NCI-H2227 (cell line): ENCODE results near the gene RNF38.
A peak's percentile ranks its signal among the peaks of the same experiment; 100 is the strongest.
"Not testable (repeated sequence)": the region's sequence is repeated elsewhere in the genome, so short reads cannot be mapped to it uniquely, and the experiment has no call there.

Experiments
- DNase-seq: peaks from one replicate; lab custom pipeline; 2025; ENCODE audit not compliant: unreplicated experiment; lab: John Stamatoyannopoulos, UW

Gene RNF38

GRCh38 chr9:36399980-36400331, at the start of gene RNF38:
TSS of gene RNF38 (minus strand) at chr9:36400269. CDS start at chr9:36400108, 161 bp downstream.
- no peak for DNase-seq

GRCh38 chr9:36448555-36448954, 48.5 kb upstream of the RNF38 start:
- DNase-seq, result not testable (repeated sequence)

DNA sequence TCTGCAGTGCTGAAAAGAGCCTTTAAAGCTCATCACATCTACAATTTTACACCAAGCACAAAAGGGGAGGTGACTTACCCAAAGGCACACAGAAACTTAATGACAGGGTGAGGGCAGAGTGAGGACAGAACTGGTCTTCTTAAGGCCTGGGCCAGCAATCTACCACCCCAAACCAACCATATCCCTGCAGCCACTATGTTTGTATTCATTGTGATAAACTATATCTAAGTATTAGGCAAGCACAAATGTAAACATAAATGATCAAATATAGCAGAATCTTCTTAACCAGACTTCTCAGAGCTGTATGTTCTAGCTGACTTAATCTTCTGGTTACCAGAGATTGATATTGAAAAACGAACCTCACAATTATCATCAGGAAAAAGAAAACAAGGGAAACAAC, 47.9 kb upstream of the RNF38 start:
- peak; percentile 5 for DNase-seq

GRCh38 chr9:36446678-36447077, 46.6 kb upstream of the RNF38 start:
- DNase-seq, result not testable (repeated sequence)

GRCh38 chr9:36445800-36446361, 45.8 kb upstream of the RNF38 start:
- no peak for DNase-seq

DNA sequence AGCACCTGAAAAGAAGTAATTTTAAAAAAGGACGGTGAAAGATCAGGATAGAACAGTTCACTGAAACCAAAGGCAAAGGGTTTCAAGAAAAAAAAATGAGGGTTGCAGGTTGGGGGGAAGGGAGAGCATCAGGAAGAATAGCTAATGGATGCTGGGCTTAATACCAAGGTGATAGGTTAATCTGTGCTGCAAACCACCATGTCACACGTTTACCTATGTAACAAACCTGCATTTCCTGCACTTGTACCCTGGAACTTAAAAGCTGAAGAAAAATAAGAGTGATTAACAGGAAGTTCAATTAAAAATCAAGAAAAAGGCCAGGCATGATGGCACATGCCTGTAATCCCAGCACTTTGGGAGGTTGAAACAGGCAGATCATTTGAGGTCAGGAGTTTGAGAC, 44.1 kb upstream of the RNF38 start:
- DNase-seq, result no peak

DNA sequence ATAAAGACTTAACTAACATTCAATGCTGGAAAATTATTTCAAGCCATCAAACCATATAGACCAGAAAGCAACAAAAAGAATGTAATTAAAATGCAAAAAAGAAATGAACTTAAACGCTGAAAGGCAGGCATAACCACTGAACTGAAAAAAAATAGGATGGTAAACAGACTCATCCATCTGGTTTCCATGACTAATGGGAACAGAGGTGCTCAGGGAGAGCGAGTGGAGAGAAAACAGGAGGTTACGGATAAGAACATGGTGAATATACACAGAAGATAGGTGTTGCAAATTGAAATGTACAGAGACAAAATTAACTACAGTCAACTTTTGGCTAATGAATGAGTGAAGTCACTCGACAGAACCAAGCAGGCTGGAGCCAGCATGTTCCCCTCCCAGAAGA, 43.5 kb upstream of the RNF38 start:
- no peak for DNase-seq

DNA sequence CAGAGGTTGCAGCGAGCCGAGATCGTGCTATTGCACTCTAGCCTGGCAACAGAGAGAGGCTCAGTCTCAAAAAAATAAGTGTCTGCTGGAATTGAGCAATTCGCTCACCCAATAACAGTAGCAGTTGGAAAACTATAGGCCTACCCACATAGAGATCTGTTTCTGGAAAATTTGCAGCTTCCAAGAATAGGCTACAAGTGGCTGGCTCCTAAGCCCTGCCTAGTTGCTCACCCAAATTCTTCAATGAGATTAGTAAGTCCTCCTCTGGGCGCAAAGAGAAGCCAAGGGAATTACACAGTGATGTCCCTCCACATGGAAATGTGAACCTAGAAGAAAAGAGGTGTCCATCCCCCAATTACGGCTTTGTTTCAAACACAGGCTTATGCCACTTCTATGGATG, 42.6 kb upstream of the RNF38 start:
- DNase-seq, result no peak

DNA sequence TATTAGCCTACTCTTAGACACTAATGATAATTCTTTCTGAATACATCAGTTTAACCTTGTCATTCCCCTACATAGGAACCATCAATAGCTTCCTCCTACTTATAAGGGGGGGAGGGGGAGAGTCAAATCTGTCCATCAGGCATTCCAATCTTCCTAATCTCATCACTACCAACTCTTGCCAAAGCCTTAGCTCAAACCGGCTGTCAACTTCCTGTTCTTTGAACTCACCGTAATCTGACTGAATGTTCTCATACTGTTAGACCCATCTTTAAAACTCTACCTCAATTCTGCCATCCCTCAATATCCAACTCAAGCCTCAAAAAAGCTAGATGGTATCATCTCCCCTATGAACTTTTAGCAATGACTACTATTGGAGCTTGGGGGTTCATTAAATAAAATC, 41.9 kb upstream of the RNF38 start:
- DNase-seq, result no peak

DNA sequence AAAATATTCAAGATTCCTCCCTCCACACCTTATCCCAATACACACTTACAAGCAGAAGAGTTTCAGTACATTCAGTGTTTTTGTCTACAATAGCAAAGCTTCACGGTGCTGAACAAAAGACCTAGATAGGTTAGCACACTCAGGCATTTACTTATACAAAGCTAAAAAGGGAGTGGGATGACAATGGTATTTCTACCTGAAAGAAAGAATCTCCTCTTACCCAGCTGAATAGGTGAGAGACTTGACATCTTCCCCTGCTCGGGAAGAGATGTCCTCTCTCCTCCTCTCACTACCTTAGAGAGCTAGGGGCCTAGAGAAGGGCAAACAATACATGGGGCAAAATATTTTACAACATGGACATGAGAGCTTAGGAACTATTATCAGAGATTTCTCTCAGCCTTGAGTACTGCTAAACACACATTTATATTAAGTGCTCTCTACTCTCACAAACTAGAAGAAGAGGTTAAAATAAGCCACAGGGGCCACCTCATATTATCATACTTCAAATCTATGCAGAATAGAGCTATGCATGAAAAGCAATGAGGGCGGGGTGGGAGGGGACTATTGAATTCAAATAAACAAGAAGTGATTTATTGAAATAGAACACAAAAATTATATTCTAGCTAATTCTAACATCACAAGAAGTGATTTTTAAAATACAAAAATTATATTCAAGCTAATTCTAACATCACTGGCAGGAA, 38.6 kb upstream of the RNF38 start:
- DNase-seq, result no peak

DNA sequence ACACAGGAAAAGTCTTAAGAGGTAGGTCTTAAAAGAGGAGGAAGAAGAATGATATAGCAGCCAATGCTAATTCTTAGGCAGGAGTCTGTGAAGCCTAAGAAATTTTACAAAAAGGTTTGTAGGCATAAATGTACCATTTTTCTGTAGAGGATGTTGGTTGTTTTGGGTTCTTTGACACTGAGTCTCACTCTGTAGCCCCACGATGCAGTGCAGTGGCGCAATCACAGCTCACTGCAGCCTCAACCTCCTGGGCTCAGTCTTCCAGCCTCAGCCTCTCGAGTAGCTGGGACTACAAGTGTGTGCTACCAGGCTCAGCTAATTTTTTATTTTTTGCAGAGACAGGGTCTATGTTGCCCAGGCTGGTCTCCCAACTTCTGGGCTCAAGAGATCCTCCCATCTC, 37.7 kb upstream of the RNF38 start:
- no peak for DNase-seq

GRCh38 chr9:36436909-36437308, 36.8 kb upstream of the RNF38 start:
- no peak for DNase-seq

DNA sequence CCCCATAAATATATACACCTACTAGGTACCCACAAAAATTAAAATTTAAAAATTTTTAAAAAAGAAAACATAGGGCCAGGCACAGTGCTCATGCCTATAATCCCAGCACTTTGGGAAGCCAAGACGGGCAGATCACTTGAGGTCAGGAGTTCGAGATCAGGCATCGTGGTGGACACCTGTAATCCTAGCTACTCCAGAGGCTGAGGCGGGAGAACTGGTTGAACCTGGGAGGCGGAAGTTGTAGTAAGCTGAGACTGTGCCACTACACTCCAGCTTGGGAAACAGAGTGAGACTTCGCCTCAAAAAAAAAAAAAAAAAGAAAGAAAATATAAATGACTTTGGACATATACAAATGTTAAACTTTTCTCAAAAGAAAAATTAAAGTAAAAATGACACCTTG, 33.3 kb upstream of the RNF38 start:
- DNase-seq, result no peak

- DNase-seq, result no peak
Observed at GRCh38 chr9:36431078-36431477, 31.0 kb upstream of the RNF38 start.

GRCh38 chr9:36426945-36427344, 26.9 kb upstream of the RNF38 start:
- no peak for DNase-seq

DNA sequence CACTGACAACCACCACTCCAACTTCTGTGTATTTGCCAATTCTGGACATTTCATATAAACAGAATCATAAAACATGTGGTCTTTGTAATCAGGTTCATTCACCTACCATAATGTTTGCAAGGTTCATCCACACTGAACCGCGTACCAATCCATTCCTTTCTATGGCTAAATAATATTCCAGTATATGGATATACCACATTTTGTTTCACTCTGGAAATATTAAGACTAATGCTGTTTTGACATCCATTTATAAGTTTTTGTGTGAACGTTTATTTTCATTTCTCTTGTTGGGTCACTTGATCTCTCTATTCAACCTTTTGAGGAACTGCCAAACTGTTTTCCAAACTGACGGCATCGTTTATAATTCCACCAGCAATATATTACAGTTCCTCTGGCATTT, 26.3 kb upstream of the RNF38 start:
- DNase-seq, result no peak

DNA sequence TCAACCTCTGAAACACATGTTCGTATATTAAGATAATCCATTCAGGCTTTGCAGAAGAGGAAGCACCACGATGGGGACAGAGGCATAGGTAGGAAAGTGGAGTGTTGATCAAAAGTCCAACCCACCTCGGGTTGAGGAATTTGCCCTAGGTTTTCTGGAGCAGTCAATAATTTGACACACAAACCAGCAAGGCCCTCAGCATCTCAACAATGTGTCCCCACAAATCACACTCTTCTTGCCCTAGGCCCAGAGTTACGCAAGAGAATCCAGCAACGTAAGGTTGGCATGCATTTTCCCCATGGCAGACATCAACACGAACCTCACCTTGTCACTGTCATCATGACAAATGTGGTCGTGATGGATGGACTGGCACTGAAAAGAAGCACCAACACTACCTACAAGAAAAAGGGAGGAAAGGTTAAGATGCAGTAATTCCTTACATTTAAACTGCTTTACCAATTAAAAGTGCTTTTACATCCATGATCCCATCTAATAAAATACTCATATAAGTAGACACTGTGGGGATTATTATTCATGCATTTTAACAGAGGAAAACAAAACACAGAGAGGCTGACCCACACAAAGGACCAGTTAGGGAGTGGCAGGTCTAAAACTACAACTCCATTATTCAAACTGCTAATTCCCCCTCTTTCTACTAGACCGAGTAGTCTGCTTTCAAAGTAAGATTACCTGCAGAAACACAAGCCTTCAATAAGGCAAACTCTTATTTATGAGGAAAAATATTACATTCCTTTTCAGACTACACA, 24.4 kb upstream of the RNF38 start:
- DNase-seq, result no peak

DNA sequence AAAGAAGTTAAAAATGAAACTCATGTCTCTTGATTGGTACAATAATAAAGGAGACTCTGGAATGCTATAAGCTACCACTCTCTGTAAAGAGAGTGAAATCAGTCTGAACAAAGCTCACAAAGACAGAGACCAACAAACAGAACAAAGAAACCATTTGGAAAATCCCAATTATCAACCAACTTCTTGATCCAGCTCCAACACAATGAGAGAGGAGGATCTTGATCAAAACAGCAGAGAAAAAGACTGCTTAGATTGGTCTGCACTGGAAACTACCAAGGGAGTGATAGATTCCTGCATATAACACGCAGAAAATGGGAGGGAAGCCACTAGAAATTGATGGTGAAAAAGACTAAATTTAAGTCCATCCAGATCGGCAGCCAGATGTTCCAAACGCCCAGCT, 23.1 kb upstream of the RNF38 start:
- DNase-seq, result no peak

DNA sequence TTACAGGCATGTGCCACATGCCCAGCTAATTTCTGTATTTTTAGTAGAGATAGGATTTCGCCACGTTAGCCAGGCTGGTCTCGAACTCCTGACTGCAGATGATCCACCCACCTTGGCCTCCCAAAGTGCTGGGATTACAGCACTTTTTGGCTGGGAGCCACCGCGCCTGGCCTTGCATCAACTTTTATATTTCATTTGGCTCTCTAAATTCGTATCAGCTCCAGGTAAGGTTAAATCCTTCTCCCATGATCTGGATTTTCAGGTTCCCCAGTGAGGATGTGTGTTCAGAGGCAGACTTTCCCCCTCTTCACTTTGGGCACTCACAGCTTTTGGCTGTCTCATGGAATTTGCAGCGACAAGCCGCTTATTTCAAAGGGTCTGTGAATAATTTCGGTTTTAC, 16.8 kb upstream of the RNF38 start:
- DNase-seq, result no peak

GRCh38 chr9:36415822-36416525, 15.9 kb upstream of the RNF38 start:
- DNase-seq, result no peak

- not testable (repeated sequence) for DNase-seq
Observed at GRCh38 chr9:36411410-36411809, 11.3 kb upstream of the RNF38 start.

- DNase-seq, result not testable (repeated sequence)
Observed at GRCh38 chr9:36409076-36409475, 9.0 kb upstream of the RNF38 start.
